Measurements from ENCODE around the gene BCHE.

Gene BCHE

GRCh38 chr3:165778891-165779290 lies 58.3 kb downstream of the BCHE start:
- DNase-seq (ENCODE audit: insufficient read length) (no peak), FAIRE-seq (no peak)
- TF ChIP-seq POLR2AphosphoS5 (IDR thresholded peaks at IDR 0.05; ENCODE audit: low read depth, low read length) (no peak), POLR2A (IDR thresholded peaks at IDR 0.05; ENCODE audit: low read depth, low read length) (no peak), TAF1 (IDR thresholded peaks at IDR 0.05; ENCODE audit: borderline replicate concordance, low read depth, low read length) (no peak)

GRCh38 chr3:165778456-165778855 lies 58.8 kb downstream of the BCHE start:
- TF ChIP-seq POLR2AphosphoS5 (IDR thresholded peaks at IDR 0.05; ENCODE audit: low read depth, low read length) = no peak
- no peak for TF ChIP-seq TAF1 (IDR thresholded peaks at IDR 0.05; ENCODE audit: borderline replicate concordance, low read depth, low read length)
- no peak for TF ChIP-seq POLR2A (IDR thresholded peaks at IDR 0.05; ENCODE audit: low read depth, low read length)
- no peak for FAIRE-seq
- DNase-seq (ENCODE audit: insufficient read length) = no peak

- no peak for TF ChIP-seq POLR2A (IDR thresholded peaks at IDR 0.05; ENCODE audit: low read depth, low read length)
- no peak for TF ChIP-seq POLR2AphosphoS5 (IDR thresholded peaks at IDR 0.05; ENCODE audit: low read depth, low read length)
- TF ChIP-seq TAF1 (IDR thresholded peaks at IDR 0.05; ENCODE audit: borderline replicate concordance, low read depth, low read length) = no peak
- DNase-seq (ENCODE audit: insufficient read length) (no peak), FAIRE-seq (no peak)
Measured at GRCh38 chr3:165775824-165776223, 61.4 kb downstream of the BCHE start.

DNA sequence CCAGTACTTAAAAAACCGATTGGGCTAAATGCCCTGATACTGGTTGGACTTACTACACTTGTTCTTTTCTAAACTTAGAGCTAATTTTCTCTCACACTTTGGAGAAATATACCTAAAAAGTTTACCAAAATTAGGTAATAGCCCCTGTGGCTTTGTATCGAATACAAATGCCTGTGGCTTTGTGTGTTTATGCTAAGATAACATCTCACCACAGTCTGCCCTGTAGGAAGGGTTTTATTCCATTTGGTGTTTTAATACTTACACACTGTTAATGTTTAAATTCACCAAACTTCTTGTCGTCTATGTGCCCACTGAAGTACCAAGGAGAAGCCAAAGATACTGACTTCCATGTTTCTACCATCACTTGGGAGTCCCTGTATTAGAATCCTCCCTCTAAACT lies 66.4 kb downstream of the BCHE start:
- DNase-seq (ENCODE audit: insufficient read length) = no peak
- FAIRE-seq = no peak
- no peak for TF ChIP-seq POLR2AphosphoS5 (IDR thresholded peaks at IDR 0.05; ENCODE audit: low read depth, low read length)
- no peak for TF ChIP-seq POLR2A (IDR thresholded peaks at IDR 0.05; ENCODE audit: low read depth, low read length)
- no peak for TF ChIP-seq TAF1 (IDR thresholded peaks at IDR 0.05; ENCODE audit: borderline replicate concordance, low read depth, low read length)

DNA sequence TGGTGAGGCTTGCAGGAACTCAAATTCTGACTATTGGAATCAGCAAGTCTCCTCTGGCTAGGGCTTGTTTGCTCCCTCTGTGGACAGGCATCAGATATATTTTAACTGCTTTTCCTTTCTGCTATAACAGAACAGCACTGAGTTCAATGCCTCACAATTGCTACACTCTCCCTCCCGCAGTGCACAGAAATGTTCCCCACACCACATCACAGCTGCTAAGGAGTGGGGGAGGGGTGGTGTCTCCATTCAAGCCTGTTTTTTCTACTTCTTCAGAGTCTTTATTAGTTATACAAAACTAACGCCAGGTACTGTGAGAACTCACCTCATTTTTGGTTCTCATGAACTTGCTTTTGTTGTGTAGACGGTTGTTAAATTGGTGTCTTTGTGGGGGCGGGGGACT lies 68.5 kb downstream of the BCHE start:
- TF ChIP-seq POLR2A (IDR thresholded peaks at IDR 0.05; ENCODE audit: low read depth, low read length) = no peak
- TF ChIP-seq POLR2AphosphoS5 (IDR thresholded peaks at IDR 0.05; ENCODE audit: low read depth, low read length) = no peak
- no peak for TF ChIP-seq TAF1 (IDR thresholded peaks at IDR 0.05; ENCODE audit: borderline replicate concordance, low read depth, low read length)
- FAIRE-seq (no peak), DNase-seq (ENCODE audit: insufficient read length) (no peak)

DNA sequence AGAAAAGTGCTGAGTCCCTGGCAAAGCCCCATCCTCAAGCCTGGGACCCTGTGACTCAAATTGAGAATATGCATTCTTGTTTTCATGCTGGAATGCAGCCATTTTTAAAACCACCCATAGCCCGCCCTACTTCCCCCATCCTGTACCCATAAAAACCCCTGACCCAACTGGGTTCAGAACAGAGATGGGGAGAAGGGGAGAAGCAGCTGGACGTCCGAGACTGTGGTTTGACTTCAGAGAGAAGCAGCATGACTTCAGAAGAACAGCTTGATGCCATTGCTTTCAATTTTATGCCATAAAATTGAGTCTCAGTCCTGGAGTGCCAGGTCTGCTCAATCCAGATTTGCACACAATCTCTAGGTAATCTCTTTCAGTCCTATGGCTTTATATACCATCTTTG lies 78.2 kb downstream of the BCHE start:
- TF ChIP-seq TAF1 (IDR thresholded peaks at IDR 0.05; ENCODE audit: borderline replicate concordance, low read depth, low read length) (no peak), POLR2AphosphoS5 (IDR thresholded peaks at IDR 0.05; ENCODE audit: low read depth, low read length) (no peak), POLR2A (IDR thresholded peaks at IDR 0.05; ENCODE audit: low read depth, low read length) (no peak)
- FAIRE-seq (no peak), DNase-seq (ENCODE audit: insufficient read length) (no peak)

DNA sequence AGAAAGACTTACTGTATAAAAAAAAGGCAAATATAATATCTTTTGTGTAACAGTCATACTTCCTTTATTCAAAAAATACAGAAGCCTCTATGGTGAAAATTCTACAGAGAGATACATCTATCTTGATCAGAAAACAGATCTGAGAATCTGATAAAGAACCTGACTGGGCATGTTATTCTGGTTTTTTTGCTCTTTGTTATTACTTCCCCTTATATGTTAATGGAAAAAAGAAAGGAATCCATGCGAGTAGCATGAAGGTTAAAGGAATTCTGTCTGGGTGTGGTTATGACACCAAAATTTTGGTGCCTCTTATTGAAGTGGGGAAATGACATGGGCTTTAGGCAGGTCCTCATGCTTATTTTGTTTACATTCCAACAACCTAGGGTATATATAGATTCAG lies 81.7 kb downstream of the BCHE start:
- no peak for TF ChIP-seq POLR2A (IDR thresholded peaks at IDR 0.05; ENCODE audit: low read depth, low read length)
- no peak for TF ChIP-seq TAF1 (IDR thresholded peaks at IDR 0.05; ENCODE audit: borderline replicate concordance, low read depth, low read length)
- no peak for TF ChIP-seq POLR2AphosphoS5 (IDR thresholded peaks at IDR 0.05; ENCODE audit: low read depth, low read length)
- DNase-seq (ENCODE audit: insufficient read length) = no peak
- no peak for FAIRE-seq

- no peak for FAIRE-seq
- no peak for DNase-seq (ENCODE audit: insufficient read length)
- TF ChIP-seq POLR2AphosphoS5 (IDR thresholded peaks at IDR 0.05; ENCODE audit: low read depth, low read length) = no peak
- TF ChIP-seq TAF1 (IDR thresholded peaks at IDR 0.05; ENCODE audit: borderline replicate concordance, low read depth, low read length) = no peak
- no peak for TF ChIP-seq POLR2A (IDR thresholded peaks at IDR 0.05; ENCODE audit: low read depth, low read length)
Measured at GRCh38 chr3:165754219-165755007, 82.8 kb downstream of the BCHE start.

GRCh38 chr3:165753560-165753959 lies 83.7 kb downstream of the BCHE start:
- DNase-seq (ENCODE audit: insufficient read length) (no peak), FAIRE-seq (no peak)
- no peak for TF ChIP-seq POLR2A (IDR thresholded peaks at IDR 0.05; ENCODE audit: low read depth, low read length)
- no peak for TF ChIP-seq TAF1 (IDR thresholded peaks at IDR 0.05; ENCODE audit: borderline replicate concordance, low read depth, low read length)

- TF ChIP-seq POLR2A (IDR thresholded peaks at IDR 0.05; ENCODE audit: low read depth, low read length) (no peak), POLR2AphosphoS5 (IDR thresholded peaks at IDR 0.05; ENCODE audit: low read depth, low read length) (no peak), TAF1 (IDR thresholded peaks at IDR 0.05; ENCODE audit: borderline replicate concordance, low read depth, low read length) (no peak)
- FAIRE-seq = no peak
- DNase-seq (ENCODE audit: insufficient read length) = no peak
Measured at GRCh38 chr3:165751637-165752036, 85.6 kb downstream of the BCHE start.

- no peak for FAIRE-seq
- DNase-seq (ENCODE audit: insufficient read length) = no peak
- TF ChIP-seq TAF1 (IDR thresholded peaks at IDR 0.05; ENCODE audit: borderline replicate concordance, low read depth, low read length) (no peak), POLR2AphosphoS5 (IDR thresholded peaks at IDR 0.05; ENCODE audit: low read depth, low read length) (no peak), POLR2A (IDR thresholded peaks at IDR 0.05; ENCODE audit: low read depth, low read length) (no peak)
Measured at GRCh38 chr3:165749821-165750220, 87.4 kb downstream of the BCHE start.

DNA sequence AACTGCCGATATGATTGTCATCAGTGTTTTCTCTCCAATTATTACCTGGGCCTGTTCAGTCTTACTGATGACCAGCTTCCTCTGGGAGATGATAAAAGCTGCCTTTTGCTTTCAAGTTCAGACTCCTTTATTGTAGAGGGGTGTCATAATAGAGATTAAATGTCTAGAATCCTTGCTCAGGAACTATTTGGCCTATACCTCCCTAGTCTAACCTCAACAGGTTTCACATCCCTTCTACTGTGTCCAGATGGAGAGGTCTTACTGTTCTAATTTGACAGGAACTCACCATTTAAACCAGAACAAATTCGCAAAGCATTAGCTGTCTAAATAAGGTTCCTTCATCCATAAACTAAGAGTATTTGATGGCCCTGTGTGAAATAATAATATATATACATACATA lies 88.0 kb downstream of the BCHE start:
- FAIRE-seq = no peak
- TF ChIP-seq POLR2A (IDR thresholded peaks at IDR 0.05; ENCODE audit: low read depth, low read length) (no peak), TAF1 (IDR thresholded peaks at IDR 0.05; ENCODE audit: borderline replicate concordance, low read depth, low read length) (no peak), POLR2AphosphoS5 (IDR thresholded peaks at IDR 0.05; ENCODE audit: low read depth, low read length) (no peak)

More for the DNA sequence above, 88.0 kb downstream of the BCHE start:
- DNase-seq (ENCODE audit: insufficient read length) = no peak
